WI38 (cell line): ENCODE data around the gene FNDC7.

Experiments used
- H3K4me3 ChIP-seq: 2 replicates; pipeline ENCODE4 v1.5.1; 2011; ENCODE audit warnings: low read depth, mild to moderate bottlenecking, control low read depth, low read length
- TF ChIP-seq, protein P1 (sequence below): IDR thresholded peaks from 2 replicates; pipeline ENCODE4 v1.5.1; 2012; ENCODE audit warnings: low read depth, mild to moderate bottlenecking, control low read depth, low read length

The FNDC7 gene

DNA sequence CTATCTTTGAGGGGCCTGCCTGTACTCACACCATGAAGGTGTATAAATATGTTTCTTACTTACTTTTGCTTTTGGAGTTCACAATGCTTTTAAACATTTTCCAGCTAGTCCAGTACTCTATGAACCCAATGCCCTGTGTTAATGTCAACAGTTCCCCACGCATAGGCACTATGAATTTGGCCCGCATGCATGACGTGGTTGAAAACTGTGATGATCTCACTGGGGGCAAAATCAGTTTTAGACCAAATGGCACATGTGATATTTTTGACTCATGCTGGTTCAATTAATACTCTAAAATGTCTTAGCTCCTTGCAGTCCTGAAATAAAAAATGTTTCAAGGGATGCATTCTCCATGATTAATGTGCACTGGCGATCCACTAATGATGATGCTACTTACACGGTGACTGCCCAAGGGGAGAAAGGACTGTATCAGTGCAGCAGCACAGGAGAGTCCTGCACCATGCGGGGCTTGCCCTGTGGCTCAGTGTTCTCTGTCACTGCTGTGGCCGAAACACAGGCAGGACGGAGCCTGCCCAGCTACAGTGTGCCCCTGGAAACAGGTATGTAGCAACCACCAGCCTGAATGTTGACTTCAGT, 15.7 kb downstream of the FNDC7 start:
- TF ChIP-seq, protein P1, sequence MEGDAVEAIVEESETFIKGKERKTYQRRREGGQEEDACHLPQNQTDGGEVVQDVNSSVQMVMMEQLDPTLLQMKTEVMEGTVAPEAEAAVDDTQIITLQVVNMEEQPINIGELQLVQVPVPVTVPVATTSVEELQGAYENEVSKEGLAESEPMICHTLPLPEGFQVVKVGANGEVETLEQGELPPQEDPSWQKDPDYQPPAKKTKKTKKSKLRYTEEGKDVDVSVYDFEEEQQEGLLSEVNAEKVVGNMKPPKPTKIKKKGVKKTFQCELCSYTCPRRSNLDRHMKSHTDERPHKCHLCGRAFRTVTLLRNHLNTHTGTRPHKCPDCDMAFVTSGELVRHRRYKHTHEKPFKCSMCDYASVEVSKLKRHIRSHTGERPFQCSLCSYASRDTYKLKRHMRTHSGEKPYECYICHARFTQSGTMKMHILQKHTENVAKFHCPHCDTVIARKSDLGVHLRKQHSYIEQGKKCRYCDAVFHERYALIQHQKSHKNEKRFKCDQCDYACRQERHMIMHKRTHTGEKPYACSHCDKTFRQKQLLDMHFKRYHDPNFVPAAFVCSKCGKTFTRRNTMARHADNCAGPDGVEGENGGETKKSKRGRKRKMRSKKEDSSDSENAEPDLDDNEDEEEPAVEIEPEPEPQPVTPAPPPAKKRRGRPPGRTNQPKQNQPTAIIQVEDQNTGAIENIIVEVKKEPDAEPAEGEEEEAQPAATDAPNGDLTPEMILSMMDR: no peak
- no peak overlapping the region for H3K4me3 ChIP-seq

DNA sequence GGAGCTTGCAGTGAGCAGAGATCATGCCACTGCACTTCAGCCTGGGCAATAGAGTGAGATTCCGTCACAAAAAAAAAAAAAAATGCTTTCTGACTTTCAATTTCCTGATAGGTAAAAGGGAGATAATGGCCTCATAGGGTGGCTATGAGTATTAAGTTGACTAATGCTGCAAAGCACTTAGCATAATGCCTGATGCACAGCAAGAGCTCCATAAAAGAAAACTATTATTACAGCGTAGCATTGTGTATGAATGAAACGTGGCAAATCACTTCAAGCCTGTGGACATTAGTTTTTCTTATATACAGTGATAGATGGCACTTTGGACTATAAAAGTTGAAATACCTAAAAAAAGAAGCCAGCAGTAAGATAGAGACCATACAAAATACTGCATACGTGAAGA, 16.8 kb downstream of the FNDC7 start:
- TF ChIP-seq, protein P1: no peak
- H3K4me3 ChIP-seq: no peak overlapping the region

DNA sequence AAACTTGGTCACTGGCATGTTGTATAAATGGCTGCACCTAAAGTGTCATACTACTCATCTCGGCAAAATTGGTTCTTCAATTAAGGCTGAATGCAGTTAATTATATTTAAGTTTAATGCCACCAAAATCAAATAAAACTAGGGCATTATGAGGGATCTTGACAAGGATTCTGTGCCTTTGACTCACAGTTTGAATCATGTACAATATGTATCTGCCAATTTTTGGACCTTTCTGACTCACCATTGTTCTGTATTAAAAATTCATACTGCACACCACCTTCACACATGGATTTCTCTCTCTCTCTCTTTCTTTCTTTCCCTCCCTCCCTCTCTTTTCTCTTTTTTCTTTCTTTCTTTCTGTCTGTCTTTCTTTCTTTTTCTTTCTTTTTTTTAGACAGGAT, 19.7 kb downstream of the FNDC7 start:
- TF ChIP-seq, protein P1: no peak
- H3K4me3 ChIP-seq: no peak overlapping the region

DNA sequence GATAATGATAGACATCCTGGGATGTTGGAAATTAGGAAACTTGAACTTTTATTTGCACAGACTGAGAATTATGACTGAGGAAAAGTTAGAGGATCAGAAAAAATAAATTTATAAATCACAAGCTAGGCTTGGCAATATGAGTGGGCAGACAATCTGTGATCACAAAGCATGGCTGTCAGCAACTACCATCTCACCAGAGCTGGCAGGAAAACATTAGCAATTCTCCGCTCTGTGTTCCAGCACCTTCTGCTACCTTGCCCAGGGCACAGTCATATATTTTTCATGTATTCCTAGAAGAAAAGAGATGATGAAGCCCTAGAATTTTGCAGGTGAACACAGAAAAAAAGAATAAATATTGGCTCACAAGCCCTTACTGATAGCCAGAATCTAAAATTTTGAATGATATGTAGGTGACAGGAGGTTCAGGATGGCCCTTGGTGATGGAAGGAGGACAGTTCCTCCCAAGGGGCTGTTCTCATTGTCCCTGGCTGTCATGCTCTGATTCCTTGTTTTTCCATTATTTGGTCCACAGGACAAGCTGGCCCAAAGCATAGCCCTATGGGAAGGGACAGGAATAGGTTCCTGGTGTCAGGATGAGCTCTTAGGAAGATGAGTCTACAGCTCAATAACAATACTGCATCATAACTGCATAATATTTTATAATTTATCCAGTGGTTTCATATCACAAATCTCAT, 21.6 kb downstream of the FNDC7 start:
- TF ChIP-seq, protein P1: no peak
- H3K4me3 ChIP-seq: no peak overlapping the region

DNA sequence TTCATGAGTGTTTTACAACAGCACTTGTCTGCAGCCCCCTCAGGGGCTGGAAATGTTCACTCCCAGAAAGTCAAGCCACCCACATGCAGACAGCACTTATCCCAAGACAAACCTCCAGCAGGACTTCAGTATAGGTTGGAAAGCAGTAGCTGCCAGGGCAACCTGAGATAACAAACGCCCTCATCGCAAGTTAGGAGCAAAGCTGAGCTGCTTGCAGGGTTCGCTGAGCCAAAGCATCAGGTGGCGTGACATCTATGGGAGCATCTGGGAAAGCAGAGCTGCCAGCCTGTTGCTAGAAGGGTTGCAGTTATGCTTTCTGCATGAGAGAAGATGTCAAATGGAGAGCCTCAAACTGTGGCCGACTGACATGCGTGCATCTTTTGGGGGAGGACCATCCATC, 29.5 kb downstream of the FNDC7 start:
- TF ChIP-seq, protein P1: no peak

DNA sequence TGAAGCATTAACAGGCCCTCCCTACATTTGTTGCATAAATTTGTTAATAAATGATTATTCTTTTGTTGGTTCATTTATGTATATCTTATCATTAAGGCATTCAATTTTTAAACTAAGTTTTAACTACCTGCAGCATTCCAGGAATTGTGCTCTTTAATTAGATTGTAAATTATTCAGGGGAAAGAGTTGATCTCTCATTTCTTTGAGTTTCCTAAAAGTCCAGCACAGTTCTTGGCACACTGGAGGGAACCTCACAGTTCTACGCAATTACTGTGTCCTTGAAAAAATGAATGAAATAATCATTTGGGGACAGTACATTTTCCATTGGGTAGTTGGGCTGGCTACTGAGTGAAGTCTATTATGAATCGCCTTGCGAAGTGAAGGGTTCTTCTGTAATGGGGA, 33.3 kb downstream of the FNDC7 start:
- H3K4me3 ChIP-seq: no peak overlapping the region
- TF ChIP-seq, protein P1: no peak

More for the DNA sequence above, 29.5 kb downstream of the FNDC7 start:
- H3K4me3 ChIP-seq: no peak overlapping the region

DNA sequence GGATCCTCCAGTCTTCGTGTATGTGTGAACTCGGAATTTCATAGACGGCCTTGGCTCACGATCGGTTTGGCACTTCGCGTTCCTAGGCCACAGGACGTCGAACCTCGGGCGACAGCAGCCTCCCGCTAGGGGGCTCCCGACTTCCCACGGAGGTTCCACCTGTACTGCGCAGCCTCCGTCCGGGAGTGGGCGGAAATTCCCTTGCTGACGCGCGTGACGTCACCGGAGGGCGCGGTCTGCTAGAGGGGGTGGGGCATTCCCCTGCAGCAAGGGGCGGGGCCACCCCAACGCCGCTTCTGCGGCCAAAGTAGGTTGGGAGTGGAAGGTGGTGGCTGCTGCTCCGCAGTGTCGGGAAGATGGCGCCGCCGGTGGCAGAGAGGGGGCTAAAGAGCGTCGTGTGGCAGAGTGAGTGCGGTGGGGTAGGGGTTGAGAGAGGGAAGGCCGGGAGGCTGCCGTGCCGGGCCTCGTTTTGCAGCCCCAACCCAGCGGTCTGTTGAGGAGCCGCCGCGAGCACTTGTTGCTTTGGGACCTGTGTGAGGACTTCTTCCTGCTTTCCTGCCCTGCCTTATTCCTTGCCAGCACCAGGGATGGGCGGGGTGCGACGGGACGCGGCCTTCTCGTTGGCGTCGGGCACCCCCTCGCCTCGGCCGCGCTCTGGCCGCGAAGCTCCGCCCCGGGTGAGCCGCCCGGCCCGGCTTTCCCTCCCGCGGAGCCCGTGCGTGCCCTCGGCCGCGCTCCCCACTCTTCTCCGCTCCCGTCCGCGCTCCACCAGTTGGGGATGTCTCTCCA, 33.9 kb downstream of the FNDC7 start, which contains the start of gene STXBP3:
TSS of gene STXBP3 (plus strand) at position 293 of the 789 bp plus-strand sequence. CDS start at position 357, 64 bp downstream.
- H3K4me3 ChIP-seq: peak within 1 kb of the TSS; percentile 91
- TF ChIP-seq, protein P1: peak; percentile 84
